Motor neuron (in vitro differentiated cells): Measurements from ENCODE around the gene SH3PXD2B. TPM values are rescaled to one million over a fixed set of nuclear protein-coding genes. Genes with fewer than 3 reads are reported as not detected.
A peak's percentile ranks its signal among the peaks of the same experiment; 100 is the strongest.

Experiments
- ATAC-seq, 8 experiments: fragments of 200-7000 bp; cut with Tn5 transposase; replicated peaks in 6 of 8; 2 replicates each; pipeline ENCODE4 v1.8.0; 2021; ENCODE audit warnings: mild to moderate bottlenecking in 8 of 8, moderate library complexity in 8 of 8
- H3K27ac ChIP-seq, 2 donors: fragments of 250-450 bp; sonication (Bioruptor Pico); 2 replicates each; pipeline ENCODE4 v1.9.0; 2021; ENCODE audit warnings: antibody characterized with exemption in 2 of 2, mild to moderate bottlenecking in 2 of 2, moderate library complexity in 1 of 2
- H3K4me1 ChIP-seq, 2 donors: fragments of 250-450 bp; sonication (Bioruptor Pico); replicated peaks in 1 of 2; 2 replicates each; pipeline ENCODE4 v1.6.1; 2021; ENCODE audit warnings: antibody characterized with exemption in 2 of 2, mild to moderate bottlenecking in 2 of 2, moderate library complexity in 1 of 2
- H3K4me3 ChIP-seq, 5 donors: fragments of 250-450 bp; sonication (Bioruptor Pico); 2 replicates each; pipeline ENCODE4 v1.9.0; 2021; ENCODE audit warnings: antibody characterized with exemption in 5 of 5, mild to moderate bottlenecking in 5 of 5, moderate library complexity in 4 of 5
- WGBS, 10 experiments: fragments of 450-650 bp; shearing (Covaris generic); methylation state at CpG; one replicate each; pipeline ENCODE4 v1.0.0; 2022; 5-methylcytosine and 5-hydroxymethylcytosine counted together
- in situ Hi-C, 9 experiments: fragments of 400-800 bp; cut with MboI; loops; one replicate each; pipeline ENCODE4 v1.15.0; 2021; ENCODE audit warnings: low sequenced_read_pairs in 9 of 9, low pct_unique_long_range_greater_than_20kb in 2 of 9; ENCODE audit not compliant: unreplicated experiment in 9 of 9
- total RNA-seq, 8 experiments: library from RNA; unstranded; fragments of 300-600 nt; gene quantifications; 2 replicates each; pipeline versions ENCODE4 v1.2.3 to v1.2.4, GENCODE V29; 2022

Gene SH3PXD2B
- total RNA-seq, 8 experiments from 2014 or later: 18.0 to 35.7 (median 24.3) TPM

- Histone ChIP-seq H3K4me1 (peaks cover 28 to 30% of the 10 kb centered on the region in 2 donors), H3K27ac (peak overlapping the region in 1 of 2 donors; percentile 34), H3K4me3 (no peak overlapping the region)
- in situ Hi-C loops: no loop called here
- WGBS, 10 experiments: 7 to 100% (median 77%) methylated on average over 1 to 15 of the region's 20 CpGs
- ATAC-seq: peak; percentile 8 to 76 (median 54)
Measured at GRCh38 chr5:172418862-172419814, 35.2 kb downstream of the SH3PXD2B start.

- in situ Hi-C loops: no loop called here
- ATAC-seq: peak; percentile 28 to 78 (median 62)
- no peak overlapping the region for H3K4me3 ChIP-seq
- H3K27ac ChIP-seq: no peak overlapping the region
- WGBS, 10 experiments: 0 to 100% (median 90%) methylated on average over 1 to 7 of the region's 10 CpGs; no CpG with 5 or more reads in 2 of the 10 experiments
- H3K4me1 ChIP-seq: peaks cover 29 to 32% of the 10 kb centered on the region in 2 donors
Measured at GRCh38 chr5:172417983-172418630, 36.2 kb downstream of the SH3PXD2B start.

- Histone ChIP-seq H3K4me3 (no peak overlapping the region), H3K27ac (no peak overlapping the region), H3K4me1 (peaks cover 37 to 40% of the 10 kb centered on the region in 2 donors)
- in situ Hi-C loops: no loop called here
- ATAC-seq: no peak
- WGBS, 10 experiments: 29 to 100% (median 86%) methylated on average over 1 to 3 of the region's 4 CpGs; no CpG with 5 or more reads in 2 of the 10 experiments
Measured at GRCh38 chr5:172417130-172417841, 37.0 kb downstream of the SH3PXD2B start.

- in situ Hi-C loops: no loop called here
- Histone ChIP-seq H3K27ac (no peak overlapping the region), H3K4me3 (no peak overlapping the region), H3K4me1 (peaks cover 46 to 54% of the 10 kb centered on the region in 2 donors)
- WGBS, 10 experiments: 79 to 100% (median 100%) methylated on average over 1 to 6 of the region's 13 CpGs; no CpG with 5 or more reads in 1 of the 10 experiments
- ATAC-seq: no peak
Measured at GRCh38 chr5:172415362-172416275, 38.7 kb downstream of the SH3PXD2B start.

GRCh38 chr5:172414531-172415361, 39.6 kb downstream of the SH3PXD2B start:
- peaks cover 40 to 46% of the 10 kb centered on the region in 2 donors for H3K4me1 ChIP-seq
- in situ Hi-C loops: no loop called here
- 25 to 83% (median 55%) methylated on average over 1 to 6 of the region's 13 CpGs; no CpG with 5 or more reads in 4 of the 10 experiments for WGBS, 10 experiments
- peak in 2 of 8 experiments; percentile 15 to 26 for ATAC-seq
- H3K27ac ChIP-seq: peak overlapping the region in 1 of 2 donors; percentile 31
- no peak overlapping the region for H3K4me3 ChIP-seq

- no peak overlapping the region for H3K27ac ChIP-seq
- no peak overlapping the region for H3K4me3 ChIP-seq
- H3K4me1 ChIP-seq: peaks cover 35 to 36% of the 10 kb centered on the region in 2 donors
- ATAC-seq: peak in 3 of 8 experiments; percentile 1 to 39 (median 8)
- WGBS, 10 experiments: 0 to 100% (median 67%) methylated on average over 1 to 4 of the region's 4 CpGs; no CpG with 5 or more reads in 1 of the 10 experiments
- in situ Hi-C loops: no loop called here
Measured at GRCh38 chr5:172413601-172414171, 40.6 kb downstream of the SH3PXD2B start.

- Histone ChIP-seq H3K27ac (peak overlapping the region; percentile 20 to 51), H3K4me1 (peaks cover 35 to 36% of the 10 kb centered on the region in 2 donors), H3K4me3 (no peak overlapping the region)
- in situ Hi-C loops: no loop called here
- ATAC-seq: peak; percentile 7 to 70 (median 36)
- 0 to 100% (median 93%) methylated on average over 1 to 9 of the region's 13 CpGs; no CpG with 5 or more reads in 2 of the 10 experiments for WGBS, 10 experiments
Measured at GRCh38 chr5:172412724-172413286, 41.5 kb downstream of the SH3PXD2B start.

- no peak overlapping the region for H3K4me3 ChIP-seq
- peak overlapping the region; percentile 28 to 39 for H3K27ac ChIP-seq
- WGBS, 10 experiments: 0 to 100% (median 76%) methylated on average over 1 to 7 of the region's 7 CpGs; no CpG with 5 or more reads in 1 of the 10 experiments
- in situ Hi-C loops: no loop called here
- peak in 5 of 8 experiments; percentile 4 to 46 (median 22) for ATAC-seq
- peaks cover 35 to 36% of the 10 kb centered on the region in 2 donors for H3K4me1 ChIP-seq
Measured at GRCh38 chr5:172411484-172412072, 42.7 kb downstream of the SH3PXD2B start.

GRCh38 chr5:172410662-172411483, 43.5 kb downstream of the SH3PXD2B start:
- in situ Hi-C loops: no loop called here
- Histone ChIP-seq H3K27ac (peak overlapping the region; percentile 28 to 39), H3K4me3 (no peak overlapping the region), H3K4me1 (peaks cover 35 to 36% of the 10 kb centered on the region in 2 donors)
- WGBS, 10 experiments: 32 to 100% (median 61%) methylated on average over 1 to 5 of the region's 5 CpGs; no CpG with 5 or more reads in 1 of the 10 experiments
- ATAC-seq: peak in 5 of 8 experiments; percentile 68 to 79 (median 74)

GRCh38 chr5:172410160-172410559, 44.2 kb downstream of the SH3PXD2B start:
- 77 to 100% (median 94%) methylated on average over 1 to 4 of the region's 4 CpGs for WGBS, 10 experiments
- no peak for ATAC-seq
- in situ Hi-C loops: no loop called here
- H3K4me1 ChIP-seq: peaks cover 33 to 35% of the 10 kb centered on the region in 2 donors
- H3K27ac ChIP-seq: no peak overlapping the region
- no peak overlapping the region for H3K4me3 ChIP-seq
